COLO668 (cell line): Measurements from ENCODE around the gene UEVLD.
"Not testable (repeated sequence)": the region's sequence is repeated elsewhere in the genome, so short reads cannot be mapped to it uniquely, and the experiment has no call there.

Source experiments
- DNase-seq: peaks from one replicate; lab custom pipeline; 2025; ENCODE audit not compliant: unreplicated experiment; lab: John Stamatoyannopoulos, UW

UEVLD gene

GRCh38 chr11:18588297-18589252 is at the start of gene UEVLD:
Gene UEVLD (minus strand): TSS chr11:18588734. CDS start chr11:18588654, 80 bp downstream.
- peak; percentile 88 for DNase-seq

GRCh38 chr11:18634140-18635032 is 45.9 kb upstream of the UEVLD start, which contains the start of gene SPTY2D1:
Gene SPTY2D1 (minus strand): TSS chr11:18634342. CDS start chr11:18634257, 85 bp downstream.
- DNase-seq, result peak; percentile 98

- DNase-seq, result no peak
Observed at GRCh38 chr11:18633256-18634139, 45.0 kb upstream of the UEVLD start.

- no peak for DNase-seq
Observed at GRCh38 chr11:18632841-18633240, 44.3 kb upstream of the UEVLD start.

GRCh38 chr11:18624161-18624560 is 35.6 kb upstream of the UEVLD start:
- DNase-seq, result no peak

GRCh38 chr11:18623707-18624106 is 35.2 kb upstream of the UEVLD start:
- no peak for DNase-seq

- no peak for DNase-seq
Observed at GRCh38 chr11:18618342-18619025, 29.9 kb upstream of the UEVLD start.

- no peak for DNase-seq
Observed at GRCh38 chr11:18617688-18618341, 29.3 kb upstream of the UEVLD start.

GRCh38 chr11:18615628-18616392 is 27.3 kb upstream of the UEVLD start:
- no peak for DNase-seq

- no peak for DNase-seq
Observed at GRCh38 chr11:18614667-18615066, 26.1 kb upstream of the UEVLD start.

- DNase-seq, result no peak
Observed at GRCh38 chr11:18612394-18612793, 23.9 kb upstream of the UEVLD start.

- DNase-seq, result no peak
Observed at GRCh38 chr11:18611196-18611595, 22.7 kb upstream of the UEVLD start.

- DNase-seq, result no peak
Observed at GRCh38 chr11:18608376-18608775, 19.8 kb upstream of the UEVLD start.

- no peak for DNase-seq
Observed at GRCh38 chr11:18600915-18601569, 12.5 kb upstream of the UEVLD start.

- no peak for DNase-seq
Observed at GRCh38 chr11:18599739-18600230, 11.3 kb upstream of the UEVLD start, which contains the start of gene MISFA. Gene MISFA (plus strand): TSS chr11:18599789. CDS start chr11:18599929, 140 bp downstream.

GRCh38 chr11:18594999-18595749 is 6.6 kb upstream of the UEVLD start:
- no peak for DNase-seq

GRCh38 chr11:18594088-18594487 is 5.6 kb upstream of the UEVLD start:
- DNase-seq, result not testable (repeated sequence)
